ENCODE results near the gene ABCA2.

ABCA2 gene

DNA sequence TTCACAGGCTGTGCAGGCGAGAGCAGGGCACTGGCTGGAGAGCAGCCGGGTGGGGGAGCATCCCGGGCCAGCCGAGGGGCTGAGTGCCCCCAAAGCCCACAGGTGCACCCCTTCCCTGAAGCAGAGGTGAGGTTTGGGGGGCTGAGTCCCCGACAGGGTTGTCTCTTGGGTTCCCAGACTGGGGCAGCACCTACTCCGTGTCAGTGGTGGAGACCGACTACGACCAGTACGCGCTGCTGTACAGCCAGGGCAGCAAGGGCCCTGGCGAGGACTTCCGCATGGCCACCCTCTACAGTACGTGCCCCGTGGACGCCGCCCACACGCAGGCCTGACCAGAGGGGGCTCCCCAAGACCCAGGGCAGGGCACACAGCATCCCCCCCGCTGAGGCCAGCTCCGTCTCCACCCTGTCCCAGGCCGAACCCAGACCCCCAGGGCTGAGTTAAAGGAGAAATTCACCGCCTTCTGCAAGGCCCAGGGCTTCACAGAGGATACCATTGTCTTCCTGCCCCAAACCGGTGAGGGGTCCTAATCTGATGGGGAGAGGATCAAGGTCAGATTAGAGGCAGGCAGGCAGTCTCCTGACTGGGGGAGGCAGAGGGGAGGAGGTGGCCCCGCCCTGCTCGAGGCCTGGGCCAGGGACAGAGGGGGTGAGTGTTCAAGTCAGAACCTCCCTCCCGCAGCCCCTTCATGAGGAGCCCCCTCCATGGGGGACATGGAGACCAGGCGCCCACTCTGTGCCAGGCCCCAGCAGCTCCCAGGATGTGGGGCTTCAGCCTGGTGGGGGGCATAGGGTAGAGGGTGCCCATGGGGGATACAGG is 48.1 kb downstream of the ABCA2 start:
- no peak for DNase-seq

DNA sequence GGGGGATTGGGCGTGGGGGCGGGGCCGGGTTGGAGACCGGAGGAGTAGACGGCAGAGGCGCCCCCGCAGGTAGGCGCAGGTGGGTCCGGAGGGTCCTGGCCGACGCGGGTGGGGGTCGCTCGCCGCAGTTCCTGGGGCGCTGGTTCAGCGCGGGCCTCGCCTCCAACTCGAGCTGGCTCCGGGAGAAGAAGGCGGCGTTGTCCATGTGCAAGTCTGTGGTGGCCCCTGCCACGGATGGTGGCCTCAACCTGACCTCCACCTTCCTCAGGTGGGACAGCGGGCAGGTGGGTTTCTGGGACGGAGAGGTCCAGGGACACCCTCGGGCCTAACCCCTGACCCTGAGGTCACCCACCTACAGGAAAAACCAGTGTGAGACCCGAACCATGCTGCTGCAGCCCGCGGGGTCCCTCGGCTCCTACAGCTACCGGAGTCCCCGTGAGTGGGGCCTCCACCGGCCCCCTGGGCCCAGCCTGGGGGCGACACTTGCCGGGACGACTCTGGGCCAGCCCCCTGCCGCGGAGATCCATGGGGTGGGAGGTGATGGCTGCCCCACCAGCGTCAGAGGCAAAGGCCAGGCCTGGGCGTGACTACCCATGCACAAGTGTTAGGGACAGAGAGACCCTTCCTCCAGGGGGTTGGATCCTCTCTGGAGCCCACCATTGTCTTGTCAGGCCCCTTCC is 49.0 kb downstream of the ABCA2 start:
- no peak for DNase-seq

DNA sequence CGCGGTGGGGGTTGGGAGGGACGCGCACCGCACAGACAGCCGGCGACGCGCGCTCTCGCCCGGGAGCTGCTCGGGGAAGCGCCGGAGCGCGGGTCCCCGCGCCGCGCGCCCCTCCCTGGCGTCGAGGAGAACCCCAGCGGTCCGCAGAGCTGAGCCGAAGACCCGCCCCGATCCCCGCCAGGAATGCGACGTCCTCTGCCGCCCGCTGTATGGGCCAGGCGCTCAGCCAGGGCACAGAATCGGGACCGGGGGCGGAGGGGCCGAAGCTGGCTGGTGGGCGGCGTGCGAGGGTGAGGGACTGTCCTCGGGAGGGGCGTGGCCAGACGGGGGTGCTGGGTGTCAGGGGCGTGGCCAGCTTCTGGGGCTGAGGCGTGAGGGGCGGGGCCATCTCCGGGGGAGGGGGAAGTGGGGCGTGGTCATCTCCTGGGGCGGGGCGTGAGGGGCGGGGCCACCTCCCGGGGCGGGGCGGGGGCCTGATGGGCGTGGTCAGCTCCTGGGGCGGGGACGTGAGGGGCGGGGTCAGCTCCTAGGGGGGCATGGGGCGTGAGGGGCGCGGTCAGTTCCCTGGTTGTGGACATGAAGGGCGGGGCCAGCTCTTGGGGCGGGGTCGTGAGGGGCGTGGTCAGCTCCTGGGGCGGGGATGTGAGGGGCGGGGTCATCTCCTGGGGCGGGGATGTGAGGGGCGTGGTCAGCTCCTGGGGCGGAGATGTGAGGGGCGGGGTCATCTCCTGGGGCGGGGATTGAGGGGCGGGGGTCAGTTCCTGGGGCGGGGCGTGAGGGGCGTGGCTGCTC is 49.8 kb downstream of the ABCA2 start:
- DNase-seq = peak; percentile 50

DNA sequence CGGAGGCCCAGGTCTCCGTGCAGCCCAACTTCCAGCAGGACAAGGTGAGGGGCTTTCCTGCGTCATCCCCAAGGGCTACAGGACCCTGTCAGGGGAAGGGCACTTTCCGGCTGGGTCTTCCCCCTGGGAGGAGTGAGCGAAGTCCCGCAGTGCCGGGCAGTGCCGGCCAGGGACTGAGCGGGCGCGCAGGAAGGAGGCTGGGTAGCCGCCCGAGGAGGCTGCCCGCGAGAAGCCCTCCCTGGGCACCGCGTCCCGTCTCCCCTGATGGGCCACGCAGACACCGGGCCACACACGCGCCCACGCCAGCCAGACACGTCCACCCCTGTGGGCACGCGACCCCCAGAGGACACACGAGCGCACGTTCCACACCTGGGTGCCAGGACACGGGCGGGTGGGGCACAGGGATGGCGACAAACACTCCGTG is 50.4 kb downstream of the ABCA2 start:
- no peak for DNase-seq

DNA sequence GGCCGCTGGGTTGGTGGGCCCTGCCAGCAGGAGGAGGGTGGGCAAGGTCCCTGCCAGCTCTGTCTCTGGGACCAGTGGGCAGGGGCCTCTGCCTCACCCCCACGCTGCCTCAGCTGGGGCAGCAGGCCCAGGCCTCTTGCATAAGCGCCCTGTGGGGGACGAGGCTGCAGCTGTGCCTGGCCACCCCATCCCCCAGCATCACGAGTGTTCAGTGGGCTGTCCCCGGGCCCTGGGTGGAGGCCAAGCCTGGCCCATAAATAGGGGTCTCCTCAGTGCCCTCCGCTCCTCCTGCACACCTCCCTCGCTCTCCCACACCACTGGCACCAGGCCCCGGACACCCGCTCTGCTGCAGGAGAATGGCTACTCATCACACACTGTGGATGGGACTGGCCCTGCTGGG is 50.8 kb downstream of the ABCA2 start, which contains the start of gene PTGDS:
TSS of gene PTGDS (plus strand) at position 282 of the 400 bp plus-strand sequence. CDS start at position 357, 75 bp downstream.
- DNase-seq = no peak

DNA sequence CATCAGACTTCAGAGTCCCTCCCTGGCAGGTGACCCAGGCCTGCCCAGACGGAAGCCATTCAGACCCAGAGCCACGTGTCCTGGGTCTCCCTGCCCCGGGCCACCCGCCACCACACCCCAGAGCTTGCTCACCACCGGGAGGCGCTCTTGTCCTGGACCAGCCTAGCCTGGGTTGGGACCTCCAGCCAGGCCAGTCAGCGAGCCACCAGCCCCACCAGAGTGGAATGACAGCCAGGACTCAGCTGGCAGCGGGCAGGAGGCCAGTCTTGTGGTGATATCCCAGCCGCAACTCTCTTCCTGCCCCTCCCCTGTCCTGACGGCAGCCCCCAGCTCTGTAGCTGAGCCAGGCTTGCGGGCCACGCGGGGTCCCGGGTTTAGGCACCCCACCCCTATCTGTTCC is 52.4 kb downstream of the ABCA2 start:
- no peak for DNase-seq

DNA sequence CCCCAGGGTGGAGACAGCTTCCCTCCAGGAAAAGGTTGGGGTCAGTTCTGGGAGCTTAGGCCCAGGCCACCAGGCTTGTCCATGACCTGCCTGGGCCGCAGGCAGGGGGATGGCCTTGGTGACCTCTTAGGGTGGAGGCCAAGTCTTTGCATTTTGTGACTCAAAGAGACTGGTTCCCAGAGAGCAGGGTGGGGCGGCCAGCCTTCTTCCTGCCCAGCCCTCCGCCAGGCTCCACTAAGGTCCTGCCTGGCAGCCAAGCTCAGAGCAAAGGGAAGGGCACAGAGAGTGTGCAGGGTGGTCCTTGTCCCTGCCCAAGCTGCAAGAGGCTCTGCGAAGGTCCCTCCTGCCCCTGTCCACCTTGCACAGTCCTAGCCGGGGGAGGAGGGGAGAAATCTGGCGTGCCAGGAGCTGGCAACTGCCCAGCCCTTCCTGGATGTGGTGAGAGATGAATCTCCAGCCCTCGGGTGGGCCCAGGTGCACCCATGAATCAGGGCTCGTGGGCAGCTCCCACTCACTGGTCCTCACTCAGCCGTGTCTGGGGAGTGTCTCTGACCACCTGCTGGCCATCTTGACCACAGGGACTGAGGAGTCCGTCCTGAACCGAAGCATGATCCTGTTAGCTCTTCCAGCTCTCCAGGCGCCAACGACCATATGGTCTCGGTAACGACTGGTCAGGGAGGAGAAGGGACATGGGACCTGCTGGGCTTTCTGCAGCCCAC is 53.1 kb downstream of the ABCA2 start:
- DNase-seq = no peak

DNA sequence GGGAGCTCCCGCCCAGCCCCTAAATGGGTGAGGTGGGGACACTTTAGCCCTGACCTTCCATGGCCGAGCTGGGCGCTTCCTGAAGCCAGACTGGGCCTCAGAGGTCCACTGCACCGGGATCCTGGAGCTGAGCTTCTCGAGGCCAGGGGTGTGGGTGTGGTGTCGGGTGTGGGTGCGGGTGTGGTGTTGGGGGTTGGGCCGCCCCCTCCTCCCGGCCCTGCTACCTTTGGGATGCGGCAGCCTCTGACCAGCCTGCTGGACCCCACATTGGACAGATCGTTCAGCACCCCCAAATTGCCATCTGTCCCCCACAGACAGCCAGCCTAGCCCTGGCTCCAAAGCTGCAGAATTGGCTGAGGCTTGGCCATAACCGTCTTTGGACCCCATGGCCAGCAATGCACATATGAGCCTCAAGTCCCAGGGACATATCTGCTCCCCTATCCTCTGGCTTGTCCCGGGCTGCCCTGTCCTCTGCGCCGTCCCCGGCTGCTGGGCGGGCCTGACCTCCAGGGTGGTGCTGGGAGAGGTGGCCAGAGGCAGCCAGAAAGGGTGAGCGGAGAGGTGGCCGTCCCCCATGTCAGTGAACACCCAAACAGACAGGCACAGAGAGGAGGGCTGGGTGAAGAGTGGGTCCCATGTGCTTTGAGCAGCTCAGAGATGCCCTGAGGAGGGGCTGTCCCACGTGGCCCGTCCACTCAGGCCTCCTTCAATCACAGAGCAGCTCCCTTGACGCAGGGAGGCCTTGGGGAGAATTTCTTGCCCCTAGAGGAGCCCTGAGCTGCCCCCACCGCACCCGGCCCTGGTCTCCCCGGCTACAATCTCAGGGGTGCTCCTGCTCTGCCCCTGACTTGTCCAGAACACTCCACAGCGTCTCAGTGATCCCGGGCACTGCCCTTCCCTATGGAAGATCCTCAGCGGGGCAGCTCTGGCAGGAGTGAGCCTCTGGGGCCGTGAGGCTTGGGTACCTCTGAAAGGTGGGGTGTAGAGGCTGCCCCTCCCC is 54.1 kb downstream of the ABCA2 start:
- no peak for DNase-seq

DNA sequence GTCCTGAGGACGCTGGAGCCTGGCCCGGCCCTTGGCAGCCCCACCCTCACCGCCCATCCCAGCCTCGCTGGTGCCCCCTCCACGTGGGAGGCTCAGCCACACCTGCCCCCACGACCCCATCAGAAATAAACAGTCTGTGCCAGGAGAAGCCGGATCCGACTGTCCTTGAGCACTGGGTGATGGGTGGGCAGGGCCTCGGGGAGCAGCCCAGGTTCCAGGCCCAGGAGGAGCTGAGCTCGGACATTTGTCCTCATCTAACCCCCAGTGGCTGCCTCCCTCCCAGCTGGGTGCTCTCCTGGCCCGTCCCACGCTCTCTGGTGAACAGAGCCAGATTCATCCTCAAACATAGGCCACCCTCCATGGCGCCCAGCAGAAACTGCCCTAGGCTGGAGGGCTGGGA is 55.3 kb downstream of the ABCA2 start:
- DNase-seq = no peak

DNA sequence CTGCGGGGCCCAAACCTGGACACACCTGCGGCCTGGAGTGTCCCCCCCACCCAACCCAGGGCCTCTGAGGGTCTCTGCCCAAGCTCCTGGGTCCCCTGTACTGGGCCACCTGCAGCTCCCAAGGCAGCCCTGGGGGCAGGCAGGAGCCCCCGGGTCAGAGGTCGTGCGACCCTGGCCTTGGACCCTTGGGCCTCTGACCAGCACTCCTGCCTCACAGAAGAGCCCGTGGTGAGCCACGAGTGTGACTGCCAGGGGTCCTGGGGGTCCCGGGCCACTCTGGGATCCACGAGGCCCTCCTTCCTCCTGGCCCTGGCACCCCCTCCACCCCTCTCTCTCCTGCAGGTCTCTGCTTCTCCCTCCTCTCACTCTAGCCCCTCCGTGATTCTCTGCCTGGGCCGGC is 55.7 kb downstream of the ABCA2 start:
- no peak for DNase-seq

DNA sequence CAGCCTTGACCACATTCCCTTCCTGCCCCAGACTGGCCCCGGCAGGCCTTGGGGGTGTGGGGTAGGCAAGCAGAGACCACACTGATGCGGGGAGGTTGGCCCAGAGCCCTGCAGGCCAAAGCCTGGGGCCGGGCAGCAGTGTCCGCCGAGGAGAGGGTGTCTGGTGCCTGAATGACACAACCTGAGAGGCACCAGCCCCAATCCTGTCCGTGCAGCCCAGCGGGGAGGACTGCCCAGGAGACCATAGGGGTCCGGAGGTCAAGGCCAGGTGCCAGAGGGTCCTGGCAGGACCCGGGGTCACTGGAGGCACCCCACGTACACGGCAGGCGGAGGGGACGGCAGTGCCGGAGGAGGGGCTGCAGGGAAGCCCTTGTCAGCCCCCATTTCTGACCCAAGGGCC is 56.3 kb downstream of the ABCA2 start:
- no peak for DNase-seq

DNA sequence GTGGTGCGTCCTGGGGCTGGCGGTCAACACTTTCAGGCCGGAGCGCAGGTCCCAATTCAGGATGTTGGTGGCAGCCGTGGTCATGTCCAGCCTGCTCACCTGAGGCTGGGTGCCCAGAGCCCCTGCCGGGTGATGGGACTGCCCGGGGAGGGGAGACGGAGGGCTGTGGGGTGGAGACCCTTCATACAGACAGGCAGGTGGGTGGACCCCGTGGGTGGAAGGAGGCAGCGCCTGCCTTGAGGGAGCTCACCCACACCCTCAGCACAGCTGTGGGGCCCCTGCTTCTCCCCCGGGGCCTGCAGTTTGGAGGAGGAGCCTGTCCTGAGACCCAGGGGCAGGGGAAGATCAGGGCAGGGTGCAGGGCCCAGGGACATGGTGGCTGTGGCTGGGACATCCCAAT is 57.7 kb downstream of the ABCA2 start:
- no peak for DNase-seq

DNA sequence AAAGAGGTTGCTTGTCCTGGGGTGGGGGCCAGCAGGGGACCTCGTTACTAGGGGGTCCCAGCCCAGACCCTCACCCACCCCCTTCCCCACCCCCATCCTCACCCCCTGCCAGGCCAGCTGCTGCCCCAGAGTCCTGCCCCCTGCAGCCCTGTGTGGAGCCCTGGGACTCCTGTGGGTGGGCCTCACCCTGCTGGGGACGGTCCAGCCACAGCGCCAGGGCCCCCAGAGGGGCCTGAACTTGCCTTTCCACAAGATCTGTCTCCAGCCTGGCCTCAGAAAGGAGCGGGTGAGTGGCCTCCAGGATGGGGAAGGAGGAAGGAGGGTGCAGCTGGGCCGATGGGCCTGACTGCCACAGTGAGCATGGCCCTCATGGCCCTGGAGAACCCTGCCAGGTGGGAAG is 58.3 kb downstream of the ABCA2 start:
- no peak for DNase-seq

DNA sequence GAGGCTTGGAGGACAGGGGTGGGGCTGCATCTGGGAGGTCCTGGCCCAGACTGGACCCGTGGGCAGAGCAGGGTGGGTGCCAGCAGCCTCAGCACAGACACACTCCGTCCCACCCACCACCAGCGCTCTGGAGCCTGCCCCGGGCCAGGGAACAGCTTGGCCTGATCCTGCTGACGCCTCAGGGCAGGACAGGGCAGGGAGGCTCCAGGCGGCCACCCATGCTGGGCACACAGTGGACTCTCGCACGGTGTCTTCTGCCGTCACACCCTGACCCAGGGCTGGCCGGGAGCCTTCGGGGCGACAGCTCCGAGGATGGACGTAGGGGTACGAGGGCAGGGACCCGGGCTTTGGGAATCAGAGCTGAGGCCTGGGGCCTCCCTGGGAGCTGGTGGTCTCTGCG is 58.9 kb downstream of the ABCA2 start:
- DNase-seq = no peak

DNA sequence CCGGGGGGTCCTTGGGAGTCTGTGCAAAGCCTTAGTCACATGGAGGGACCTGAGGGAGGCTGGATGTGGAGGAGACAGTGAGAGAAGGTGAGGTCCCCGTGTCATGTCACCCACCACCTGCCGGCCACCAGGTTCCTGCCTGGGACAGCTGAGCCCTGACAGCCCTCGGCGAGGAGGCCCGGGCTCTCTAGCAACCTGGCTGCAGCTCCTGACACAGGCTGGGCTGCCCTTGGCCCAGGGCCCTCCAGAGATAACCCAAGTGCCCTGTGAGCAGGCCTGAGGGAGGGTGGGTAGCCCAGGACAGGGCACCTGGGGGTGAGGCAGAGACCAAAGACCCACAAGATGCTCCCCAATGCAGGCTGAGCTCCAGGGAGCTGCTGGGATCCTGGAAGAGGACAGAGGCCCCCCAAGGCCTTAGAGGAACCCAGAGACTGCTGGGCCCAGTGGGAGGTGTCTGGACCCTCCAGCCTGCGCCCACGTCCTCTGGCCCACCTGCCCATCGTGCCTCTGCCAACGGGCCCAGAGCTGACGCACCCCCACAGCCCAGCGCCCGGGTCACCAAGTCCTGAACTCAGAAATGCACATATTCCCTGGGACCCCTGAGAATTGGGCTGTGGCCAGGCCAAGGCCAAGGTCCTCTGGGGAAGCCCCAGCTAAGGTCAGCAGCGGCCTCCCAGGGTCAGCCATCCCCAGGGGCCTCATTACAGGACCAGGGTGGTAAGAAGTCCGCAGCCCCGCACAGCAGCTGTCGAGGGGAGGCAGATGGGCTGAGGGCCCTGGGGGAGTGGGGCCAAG is 59.5 kb downstream of the ABCA2 start:
- DNase-seq = no peak

DNA sequence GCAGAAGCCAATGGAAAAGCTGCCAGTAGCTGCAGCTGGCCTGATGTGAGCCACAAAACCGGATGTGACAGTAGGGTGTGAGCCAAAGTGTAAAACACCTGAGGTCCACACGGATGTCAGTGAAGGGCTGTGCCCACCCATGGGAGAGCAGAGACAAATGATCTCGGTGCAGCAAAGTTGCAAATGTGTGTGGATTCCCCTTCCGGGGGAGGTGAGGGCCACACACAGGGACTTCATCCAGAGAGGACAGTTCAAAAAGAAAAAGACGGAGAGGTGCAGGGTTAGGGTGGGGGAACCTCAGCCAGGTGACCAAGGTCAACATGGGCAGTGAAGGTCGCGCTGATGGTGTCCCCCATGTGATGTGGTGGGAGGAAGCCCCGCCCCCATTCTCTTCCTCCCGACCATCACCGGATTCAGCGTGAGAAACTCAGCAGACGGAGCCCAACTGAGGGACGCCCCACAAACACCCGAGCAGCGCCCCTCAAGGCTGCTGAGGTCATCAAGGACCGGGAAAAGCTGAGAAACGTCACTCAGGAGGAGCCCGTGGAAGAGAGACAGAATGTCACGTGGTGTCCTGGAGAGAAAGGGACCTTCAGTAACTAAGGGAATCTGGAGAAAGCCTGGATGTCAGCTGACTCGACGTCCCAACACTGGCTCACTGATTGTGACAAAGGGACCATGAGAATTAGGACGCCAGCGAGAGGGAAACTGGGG is 62.1 kb downstream of the ABCA2 start:
- DNase-seq = no peak

DNA sequence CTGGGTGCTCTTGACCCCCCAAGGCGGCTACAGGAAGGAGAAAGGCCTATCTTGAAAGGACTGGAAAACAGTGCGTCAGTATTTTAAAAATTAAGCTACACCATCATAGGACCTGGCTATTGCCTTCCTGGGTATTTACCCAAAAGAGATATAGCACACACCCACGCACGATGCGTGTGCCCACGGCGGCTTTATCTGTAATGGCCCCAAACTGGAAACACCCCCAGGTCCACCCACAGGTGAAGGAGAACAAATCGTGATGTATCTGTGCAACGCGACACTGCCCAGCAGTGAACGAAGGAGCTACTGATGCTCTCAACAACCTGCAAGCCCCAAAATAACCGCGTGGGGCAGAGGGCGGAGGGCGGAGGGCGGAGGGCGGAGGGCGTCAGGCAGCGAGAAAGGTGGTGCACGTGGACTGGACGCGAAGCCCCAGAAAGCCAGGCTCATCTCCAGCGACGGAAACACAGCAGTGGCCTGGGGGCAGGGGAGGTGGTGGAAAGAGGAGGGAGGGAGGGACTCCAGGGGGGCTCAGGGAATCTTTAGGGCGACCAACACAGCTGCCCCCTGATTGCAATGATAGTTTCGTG is 63.1 kb downstream of the ABCA2 start:
- DNase-seq = no peak

DNA sequence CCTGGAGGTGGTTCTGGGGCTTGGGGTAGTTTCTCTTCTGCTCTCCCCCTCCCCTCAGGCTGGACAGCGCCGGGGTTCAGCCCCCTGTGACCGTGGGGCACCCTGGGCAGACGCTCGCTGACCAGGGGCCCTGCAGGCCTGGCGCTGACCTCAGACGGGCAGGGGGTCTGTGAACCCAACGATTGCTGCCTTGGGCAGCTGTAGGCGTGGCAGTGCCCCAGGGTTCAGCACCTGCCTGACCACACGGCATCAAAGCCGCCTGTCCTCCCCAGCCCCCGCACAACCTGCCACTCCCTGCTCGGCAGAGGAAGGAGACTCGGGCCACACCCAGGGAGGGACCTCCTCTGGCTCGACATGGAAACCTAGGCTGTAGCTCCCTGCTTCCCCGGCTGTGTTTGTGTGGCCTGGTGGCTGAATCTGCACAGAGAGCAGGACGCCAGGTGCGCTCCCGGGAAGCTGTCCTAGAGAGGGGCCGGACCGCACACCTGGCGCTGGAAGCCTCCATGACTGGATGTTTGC is 63.8 kb downstream of the ABCA2 start:
- DNase-seq = no peak

DNA sequence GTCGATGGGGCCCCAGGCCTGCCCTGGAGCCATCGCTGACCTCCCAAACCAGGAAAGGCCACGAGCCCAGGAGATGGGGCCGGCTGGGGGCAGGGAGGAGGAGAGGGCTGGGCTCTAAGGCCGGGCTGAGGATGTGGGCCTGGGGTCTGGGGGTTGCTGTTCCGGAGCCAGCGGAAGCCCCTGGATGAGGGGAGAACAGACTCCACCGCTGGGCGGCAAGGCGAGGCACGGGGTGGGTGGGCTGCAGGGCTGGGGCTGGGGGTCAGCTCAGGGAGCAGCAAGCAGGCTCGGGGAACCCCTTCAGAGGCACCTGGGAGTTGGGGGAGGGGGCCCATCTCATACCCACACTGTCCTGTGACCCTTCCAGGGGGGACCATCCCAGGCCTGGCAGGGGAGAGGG is 64.3 kb downstream of the ABCA2 start:
- no peak for DNase-seq
